ENCODE results near the gene SLCO4A1.

SLCO4A1 gene

DNA sequence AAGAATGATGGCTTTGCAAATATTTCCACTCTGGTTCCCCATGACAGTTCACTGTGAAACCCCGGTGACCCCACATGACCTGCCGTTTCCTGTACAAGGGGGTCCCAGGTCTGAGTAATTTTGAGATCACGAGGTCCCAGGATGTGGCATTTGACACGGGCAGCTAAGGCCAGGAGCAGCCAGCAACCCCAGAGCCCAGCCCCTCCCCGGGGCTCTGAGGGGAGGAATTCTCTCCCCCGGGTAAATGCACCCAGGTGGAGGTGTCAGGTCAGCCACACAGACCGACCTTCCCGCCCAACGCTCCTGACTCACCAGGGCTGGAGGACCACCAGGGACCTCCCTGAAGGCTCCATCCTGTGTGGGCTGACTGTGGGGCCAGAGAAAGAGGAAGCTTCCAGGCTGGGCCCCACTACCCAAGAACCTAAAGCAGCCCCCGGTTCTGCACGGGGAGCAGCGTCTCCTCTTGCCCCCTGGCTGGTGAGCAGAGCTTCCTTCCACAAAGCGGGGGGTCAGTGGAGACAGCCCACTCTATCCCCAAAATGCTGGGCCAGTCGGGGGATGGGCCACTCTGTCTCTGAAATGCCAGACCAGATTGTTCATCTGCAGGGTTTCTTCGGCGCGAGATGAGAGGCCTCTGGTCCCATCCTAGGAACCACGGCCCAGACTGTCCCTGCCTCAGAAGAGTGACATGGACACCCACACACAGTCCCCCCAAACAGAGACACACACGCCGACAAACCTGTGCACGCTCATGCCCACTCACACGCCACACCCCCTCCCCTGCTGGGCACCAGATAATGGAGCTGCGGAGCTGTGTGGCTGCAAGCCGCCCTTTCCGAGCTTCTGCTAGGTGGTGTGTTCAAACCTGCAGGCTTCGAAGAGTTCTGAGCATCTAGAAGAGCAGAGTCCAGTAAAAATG lies 23.4 kb upstream of the SLCO4A1 start:
- FAIRE-seq = no peak
- no peak for DNase-seq (ENCODE audit: insufficient read length, low spot score)
- no peak for TF ChIP-seq CTCF (IDR thresholded peaks at IDR 0.05; ENCODE audit: insufficient read depth, missing control alignments)

GRCh38 chr20:62620625-62621024 lies 21.7 kb upstream of the SLCO4A1 start:
- DNase-seq (ENCODE audit: insufficient read length, low spot score) = no peak
- no peak for FAIRE-seq
- TF ChIP-seq CTCF (IDR thresholded peaks at IDR 0.05; ENCODE audit: insufficient read depth, missing control alignments) = no peak

GRCh38 chr20:62621251-62622110 lies 20.8 kb upstream of the SLCO4A1 start:
- FAIRE-seq (no peak), DNase-seq (ENCODE audit: insufficient read length, low spot score) (no peak)
- no peak for TF ChIP-seq CTCF (IDR thresholded peaks at IDR 0.05; ENCODE audit: insufficient read depth, missing control alignments)

DNA sequence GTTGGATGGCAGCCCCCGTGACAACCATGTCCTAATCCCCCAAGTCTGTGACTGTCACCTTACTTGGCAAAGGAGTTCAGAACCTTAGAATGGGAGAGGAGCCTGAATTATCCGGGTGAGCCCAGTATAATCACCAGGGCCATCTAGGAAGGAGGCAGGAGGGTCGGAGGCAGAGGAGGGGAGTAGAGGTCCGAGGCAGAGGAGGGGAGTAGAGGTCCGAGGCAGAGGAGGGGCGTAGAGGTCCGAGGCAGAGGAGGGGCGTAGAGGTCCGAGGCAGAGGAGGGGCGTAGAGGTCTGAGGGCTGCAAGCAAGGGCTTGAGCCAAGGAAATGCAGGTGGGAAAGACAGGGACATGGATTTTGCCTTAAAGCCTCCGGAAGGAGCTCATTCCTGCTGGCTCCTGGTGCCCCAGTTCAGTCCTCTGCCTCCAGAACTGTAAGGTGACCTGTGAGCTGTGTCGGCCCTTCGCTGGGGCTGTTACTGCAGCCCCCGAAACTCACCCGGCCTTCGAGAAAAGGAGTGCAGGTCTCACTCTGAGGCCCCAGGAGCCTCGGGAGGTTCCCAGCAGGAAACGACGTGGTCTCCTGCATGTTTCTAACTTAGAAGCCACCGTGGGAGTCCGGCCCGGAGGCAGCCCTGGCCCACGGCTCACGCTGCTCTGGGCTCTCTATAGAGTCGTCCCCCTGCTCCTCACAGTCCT lies 20.0 kb upstream of the SLCO4A1 start:
- DNase-seq (ENCODE audit: insufficient read length, low spot score) (no peak), FAIRE-seq (no peak)
- TF ChIP-seq CTCF (IDR thresholded peaks at IDR 0.05; ENCODE audit: insufficient read depth, missing control alignments) = no peak

DNA sequence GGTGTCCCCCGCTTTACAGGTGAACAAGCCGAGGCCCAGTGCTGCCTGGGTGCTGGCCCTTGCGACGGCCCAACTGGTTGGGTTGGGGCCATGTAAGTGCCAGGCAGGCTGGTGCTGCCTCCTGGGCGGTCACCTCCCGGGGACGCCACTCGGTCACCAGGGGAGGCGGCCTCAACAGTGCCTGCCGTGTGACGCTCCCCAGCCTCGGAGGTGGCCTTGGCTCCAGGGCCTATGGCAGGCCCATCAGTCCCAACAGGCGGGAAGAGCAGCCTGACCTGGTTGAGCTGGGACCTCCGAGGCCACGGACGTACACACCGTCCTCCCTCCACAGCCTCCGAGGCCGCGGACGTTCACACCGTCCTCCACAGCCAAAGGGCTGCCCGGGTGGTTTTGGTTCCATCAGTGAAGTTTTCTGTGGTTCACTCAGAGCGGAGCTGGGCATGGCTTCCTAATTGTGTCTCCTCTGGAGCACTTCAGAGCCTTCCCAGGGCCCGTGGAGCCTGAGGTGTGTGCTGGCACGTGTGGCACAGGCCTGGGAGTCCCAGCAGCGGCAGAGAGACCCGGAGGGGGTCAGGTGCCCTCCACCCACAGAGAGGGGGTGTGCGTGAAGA lies 19.3 kb upstream of the SLCO4A1 start:
- FAIRE-seq (no peak), DNase-seq (ENCODE audit: insufficient read length, low spot score) (no peak)
- TF ChIP-seq CTCF (IDR thresholded peaks at IDR 0.05; ENCODE audit: insufficient read depth, missing control alignments) = no peak

DNA sequence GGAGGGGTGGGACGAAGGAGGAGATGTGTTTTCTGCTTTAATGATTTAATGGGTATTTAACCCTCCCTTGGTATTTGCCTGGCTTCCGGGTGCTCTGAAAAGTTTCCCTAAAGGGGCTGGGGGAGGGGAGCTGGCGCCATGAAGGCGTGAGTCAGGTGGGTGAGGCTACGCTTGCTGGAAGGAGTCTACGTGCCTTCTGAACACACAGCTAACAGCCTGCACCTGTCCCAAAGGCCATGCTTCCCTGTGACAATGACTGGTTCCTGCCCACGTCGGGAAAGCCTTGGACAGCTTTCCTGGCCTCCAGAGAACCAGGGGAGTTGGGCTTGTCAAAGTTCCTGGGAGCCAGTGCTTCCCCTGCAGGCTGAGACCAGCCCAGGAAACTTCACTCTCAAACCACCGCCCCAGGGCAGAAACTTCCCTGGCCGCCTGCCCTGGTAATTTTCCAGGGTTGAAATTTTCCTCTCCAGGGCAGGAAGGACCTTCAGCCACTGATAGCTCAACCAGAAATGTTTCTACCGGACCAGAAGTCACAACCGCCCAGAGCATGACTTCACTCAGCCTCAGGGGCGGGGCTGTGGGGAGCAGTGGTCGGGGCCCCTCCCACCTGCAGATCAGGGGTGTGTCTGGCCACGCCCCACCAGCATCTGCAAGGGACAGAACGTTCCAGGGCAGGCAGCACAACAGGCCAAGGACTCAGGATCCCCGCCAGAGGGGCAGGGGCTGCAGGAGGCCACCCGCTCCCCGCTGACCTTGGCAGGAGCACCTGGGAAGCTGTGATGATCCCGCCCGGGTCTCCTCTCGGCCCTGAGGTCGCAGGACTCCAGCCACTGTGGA lies 18.6 kb upstream of the SLCO4A1 start:
- TF ChIP-seq CTCF (IDR thresholded peaks at IDR 0.05; ENCODE audit: insufficient read depth, missing control alignments) = no peak
- FAIRE-seq (no peak), DNase-seq (ENCODE audit: insufficient read length, low spot score) (peak; percentile 96)

Data from D721Med (cell line).